ENCODE measurements around the gene RAET1L.
"Not testable (repeated sequence)": the region's sequence is repeated elsewhere in the genome, so short reads cannot be mapped to it uniquely, and the experiment has no call there.

Gene RAET1L

DNA sequence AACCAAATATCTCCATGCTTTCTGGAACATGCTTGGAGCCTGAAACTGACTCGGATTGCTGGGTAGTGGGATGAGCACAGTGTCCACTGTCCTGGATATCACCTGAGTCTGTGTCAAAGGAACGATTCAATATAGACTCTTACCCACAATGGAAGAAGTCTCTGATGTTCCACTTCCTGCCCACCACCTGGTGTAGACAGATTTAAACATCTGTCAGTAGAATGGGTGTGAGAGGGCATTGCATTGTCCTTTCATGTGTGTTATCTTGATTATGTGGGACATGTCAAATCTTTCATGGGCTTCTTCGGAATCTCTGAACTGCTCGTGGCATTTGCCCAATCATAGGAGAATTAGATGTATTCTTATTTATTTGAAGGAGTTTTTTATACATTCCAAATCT is 22.8 kb upstream of the RAET1L start:
- in situ Hi-C loops (cut with MboI; ENCODE audit: low sequenced_read_pairs): no loop called here

DNA sequence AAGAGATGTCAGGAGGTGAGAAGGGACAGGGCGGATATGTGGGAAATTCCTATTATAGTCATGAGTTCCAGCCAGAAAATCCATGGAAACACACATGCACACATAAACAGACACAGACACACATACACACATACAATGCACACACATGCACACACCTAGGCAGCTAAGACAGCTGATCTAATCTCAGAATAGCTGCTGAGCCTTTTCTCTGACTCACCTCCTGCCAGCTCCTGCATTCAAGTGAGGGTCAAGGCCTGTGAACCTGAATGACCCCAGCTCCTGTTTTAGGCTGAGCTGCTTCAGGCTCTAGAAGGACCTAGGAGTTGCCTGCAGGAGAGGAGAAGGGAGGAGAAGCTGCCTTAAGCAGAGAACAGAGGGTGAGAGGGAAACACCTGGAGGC is 21.6 kb upstream of the RAET1L start:
- in situ Hi-C loops (cut with MboI; ENCODE audit: low sequenced_read_pairs): no loop called here

DNA sequence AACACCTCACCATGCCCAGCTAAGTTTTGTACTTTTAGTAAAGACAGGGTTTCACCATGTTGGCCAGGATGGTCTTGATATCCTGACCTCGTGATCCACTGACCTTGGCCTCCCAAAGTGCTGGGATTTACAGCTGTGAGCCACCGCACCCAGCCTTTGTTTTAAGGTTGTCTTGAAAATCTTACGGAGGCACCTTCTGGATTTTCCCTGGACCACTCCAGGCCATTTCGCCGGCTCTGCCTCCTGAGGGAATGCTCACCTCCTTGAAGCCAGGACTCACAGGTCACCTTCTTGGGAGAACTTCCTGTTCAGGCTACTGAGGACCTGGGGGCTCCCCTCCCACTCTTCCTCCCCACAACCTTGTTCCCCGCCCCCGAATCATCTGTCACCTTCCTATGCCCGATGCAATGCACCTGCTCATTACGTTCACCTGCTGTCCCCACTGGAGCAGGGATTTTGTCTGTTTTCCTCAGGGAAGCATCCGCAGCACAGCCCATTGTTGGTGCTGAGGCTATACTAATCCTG is 19.4 kb upstream of the RAET1L start:
- in situ Hi-C loops (cut with MboI; ENCODE audit: low sequenced_read_pairs): no loop called here

DNA sequence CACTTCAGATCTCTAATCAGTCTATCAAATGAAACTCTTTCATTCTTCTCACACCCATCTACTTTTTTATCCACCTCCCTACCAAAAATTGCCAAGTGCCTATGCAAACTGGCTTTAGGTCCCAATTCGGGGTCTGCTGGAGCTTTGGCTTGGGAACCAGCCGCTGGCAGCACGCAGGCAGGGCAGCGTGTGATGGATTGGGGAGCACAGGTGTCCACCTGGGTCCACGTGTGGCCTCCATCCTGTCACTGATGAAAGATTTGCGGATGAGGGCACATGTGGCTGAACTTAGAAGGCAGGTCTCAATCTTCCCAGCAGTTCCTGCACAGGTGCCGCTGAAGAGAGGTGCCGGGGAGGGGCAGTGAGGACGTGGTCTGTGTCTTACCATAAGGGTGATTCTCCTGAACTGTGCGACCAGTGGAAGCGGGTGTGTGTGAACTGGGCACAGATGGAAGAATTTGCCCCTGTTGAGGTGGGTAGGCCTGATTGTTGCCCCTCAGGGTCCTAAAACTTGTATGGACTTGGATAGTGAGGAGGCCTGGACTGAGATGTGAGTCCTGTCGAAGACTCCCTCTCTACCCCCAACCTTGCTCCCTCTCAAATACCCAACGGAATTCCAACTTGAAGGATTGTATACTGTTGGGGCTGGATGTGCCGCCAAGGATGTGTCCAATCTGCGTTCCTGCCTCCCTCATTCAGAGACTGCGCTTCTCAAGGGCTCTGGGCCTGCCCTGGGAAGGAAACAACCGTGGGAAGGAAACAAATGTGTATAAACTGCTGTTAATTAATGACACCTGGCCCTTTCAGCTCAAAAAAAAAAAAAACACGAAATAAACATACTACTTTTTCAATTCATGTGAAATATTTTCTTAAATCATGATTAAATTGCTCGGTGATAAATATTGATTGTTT is 18.4 kb upstream of the RAET1L start:
- in situ Hi-C loops (cut with MboI; ENCODE audit: low sequenced_read_pairs): no loop called here

DNA sequence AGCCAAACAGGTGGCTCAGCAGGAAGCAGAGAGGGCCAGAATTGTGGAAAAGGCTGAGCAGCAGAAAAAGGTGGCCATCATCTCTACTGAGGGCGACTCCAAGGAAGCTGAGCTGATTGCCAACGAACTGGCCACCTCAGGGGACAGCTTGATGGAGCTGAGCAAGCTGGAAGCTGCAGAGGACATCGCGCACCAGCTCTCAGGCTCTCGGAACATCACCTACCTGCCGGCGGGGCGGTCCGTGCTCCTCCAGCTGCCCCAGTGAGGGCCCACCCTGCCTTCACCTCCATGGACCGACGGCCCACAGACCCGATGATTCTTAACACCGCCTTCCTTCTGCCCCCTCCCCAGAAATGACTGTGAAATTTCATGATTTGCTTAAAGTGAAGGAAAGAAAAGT is 17.8 kb upstream of the RAET1L start:
- in situ Hi-C loops (cut with MboI; ENCODE audit: low sequenced_read_pairs): no loop called here

DNA sequence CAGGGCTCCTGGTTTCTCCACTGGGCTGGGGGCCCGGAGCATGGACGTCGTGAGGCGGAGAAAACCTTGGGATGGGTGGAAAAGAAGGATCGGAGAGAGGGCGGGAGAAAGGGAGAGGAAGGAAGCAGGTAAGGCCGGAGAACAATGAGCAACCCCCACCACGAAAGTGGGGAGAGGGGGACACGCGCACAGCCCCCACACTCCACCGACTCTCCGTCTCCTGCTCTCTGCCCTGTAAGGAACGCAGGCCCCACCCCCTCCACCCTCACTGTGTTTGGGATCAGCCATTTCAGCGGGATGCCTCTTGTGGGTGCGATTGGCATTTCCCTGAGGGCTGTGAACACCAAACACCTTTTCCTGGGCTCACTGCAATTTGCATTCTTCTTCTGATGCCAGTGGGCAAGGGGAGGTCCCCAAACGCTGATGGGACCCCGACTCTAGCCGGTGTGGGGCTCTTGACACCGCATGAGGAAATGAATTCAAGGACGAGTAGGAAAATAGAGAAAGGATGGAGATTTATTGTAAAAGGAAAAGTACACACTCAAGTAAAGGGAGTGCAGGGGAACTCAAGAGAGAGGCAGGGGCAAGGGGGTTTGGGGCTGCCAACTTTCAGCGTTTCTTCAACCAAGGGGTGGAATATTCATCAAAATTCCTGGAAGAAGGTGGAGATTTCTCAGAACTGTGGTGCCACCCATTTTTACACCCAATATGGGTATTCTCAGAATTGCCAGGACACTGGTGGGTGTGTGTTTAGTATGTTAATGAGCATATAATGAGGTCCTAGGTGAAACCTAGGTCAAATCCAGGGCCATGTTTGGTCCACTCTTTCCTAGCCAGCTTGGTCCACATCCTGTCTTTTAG is 13.1 kb upstream of the RAET1L start:
- in situ Hi-C loops (cut with MboI; ENCODE audit: low sequenced_read_pairs): no loop called here

DNA sequence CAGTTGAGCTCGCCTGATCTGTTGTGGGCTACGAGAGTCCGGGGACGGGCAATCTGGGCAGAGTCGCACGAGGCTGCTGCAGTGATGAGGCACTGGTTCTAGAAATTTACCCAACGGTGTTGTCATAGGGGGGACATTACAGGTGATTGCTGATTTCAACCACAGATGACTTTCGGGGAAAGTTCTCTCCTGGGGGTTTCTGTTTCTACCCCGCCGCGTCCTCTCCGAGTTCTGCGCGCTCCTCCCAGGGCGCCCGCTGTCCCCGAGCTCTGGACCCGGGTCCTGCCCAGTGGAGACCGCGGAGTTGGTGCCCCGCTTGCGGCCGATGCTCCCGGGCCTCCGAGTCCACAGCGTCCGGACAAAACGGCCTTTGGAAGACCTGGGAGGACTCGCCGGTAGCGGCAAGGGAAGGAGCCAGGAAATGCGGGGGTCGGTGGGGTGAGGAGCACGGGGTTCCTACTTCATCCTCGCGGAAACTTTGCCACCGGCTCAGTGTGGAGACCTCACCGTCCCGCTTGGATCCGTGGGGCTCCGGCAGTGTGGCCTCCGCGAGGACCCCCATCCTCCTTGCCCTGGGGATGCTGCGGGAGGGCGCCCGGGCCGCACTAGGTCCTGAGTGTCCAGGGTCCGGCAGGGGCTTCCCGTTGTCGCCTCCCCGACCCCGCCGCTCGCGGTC is 12.3 kb upstream of the RAET1L start:
- in situ Hi-C loops (cut with MboI; ENCODE audit: low sequenced_read_pairs): no loop called here

DNA sequence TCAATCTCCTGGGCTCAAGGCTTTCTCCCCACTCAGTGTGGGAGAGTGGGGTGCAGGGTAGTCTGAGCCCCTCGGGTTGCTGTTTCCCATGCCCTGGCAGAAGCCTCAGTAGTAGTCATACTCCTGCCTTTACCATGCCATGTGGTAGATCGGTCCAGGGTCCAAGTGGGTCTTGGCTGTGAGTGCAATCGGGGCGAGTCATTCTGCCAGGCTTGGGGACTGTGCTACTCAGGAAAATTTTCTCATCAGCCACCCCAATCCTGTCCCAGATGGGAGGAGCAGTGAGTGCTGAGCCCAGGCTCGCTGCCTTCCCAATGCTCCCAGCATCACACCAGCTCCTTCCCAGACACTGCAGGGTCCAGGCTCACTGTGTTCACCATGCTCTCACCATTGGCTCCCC is 10.7 kb upstream of the RAET1L start:
- in situ Hi-C loops (cut with MboI; ENCODE audit: low sequenced_read_pairs): no loop called here

DNA sequence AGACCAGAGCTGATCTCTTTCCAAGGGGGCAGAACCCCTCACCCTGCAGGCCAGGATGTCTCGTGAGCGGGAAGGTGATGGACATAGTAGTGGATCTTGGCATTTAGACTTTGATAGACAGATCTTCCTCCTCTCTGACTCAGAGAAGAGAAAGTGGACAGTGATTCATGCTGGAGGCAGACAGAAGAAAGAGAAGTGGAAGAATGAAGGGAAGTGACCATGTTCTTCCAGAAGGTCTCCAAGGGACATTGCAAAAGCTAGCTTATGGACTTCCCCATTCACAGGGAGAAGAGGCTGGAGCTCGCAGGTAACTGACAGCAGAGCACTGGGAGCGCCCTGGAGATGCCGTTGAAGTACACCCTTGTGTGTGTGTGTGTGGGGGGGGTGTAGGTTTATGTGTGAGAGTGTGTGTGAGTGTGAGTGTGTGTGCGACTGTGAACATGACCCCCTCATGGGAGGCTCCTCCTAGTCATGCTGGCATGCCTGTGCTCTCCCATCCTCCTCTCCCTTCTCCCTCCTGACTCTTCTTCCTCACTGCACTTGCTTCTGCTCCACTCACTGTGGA is 8.0 kb upstream of the RAET1L start:
- in situ Hi-C loops (cut with MboI; ENCODE audit: low sequenced_read_pairs): no loop called here

DNA sequence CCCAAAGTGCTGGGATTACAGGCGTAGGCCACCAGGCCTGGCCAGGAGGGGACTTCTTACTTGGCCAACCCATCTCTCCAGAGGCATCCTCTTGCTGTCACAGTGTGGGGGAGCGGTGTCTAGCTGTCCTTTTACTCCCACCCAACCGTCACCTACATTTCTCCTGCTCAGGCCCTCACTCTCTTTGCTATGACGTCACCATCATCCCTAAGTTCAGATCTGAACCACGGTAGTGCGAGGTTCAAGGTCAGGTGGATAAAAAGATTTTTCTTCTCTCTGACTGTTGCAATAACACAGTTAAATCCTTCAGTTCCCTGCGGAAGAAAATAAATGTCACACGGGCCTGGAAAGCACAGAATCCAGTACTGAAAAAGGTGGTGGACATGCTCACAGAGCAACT is 7.3 kb upstream of the RAET1L start:
- in situ Hi-C loops (cut with MboI; ENCODE audit: low sequenced_read_pairs): no loop called here

DNA sequence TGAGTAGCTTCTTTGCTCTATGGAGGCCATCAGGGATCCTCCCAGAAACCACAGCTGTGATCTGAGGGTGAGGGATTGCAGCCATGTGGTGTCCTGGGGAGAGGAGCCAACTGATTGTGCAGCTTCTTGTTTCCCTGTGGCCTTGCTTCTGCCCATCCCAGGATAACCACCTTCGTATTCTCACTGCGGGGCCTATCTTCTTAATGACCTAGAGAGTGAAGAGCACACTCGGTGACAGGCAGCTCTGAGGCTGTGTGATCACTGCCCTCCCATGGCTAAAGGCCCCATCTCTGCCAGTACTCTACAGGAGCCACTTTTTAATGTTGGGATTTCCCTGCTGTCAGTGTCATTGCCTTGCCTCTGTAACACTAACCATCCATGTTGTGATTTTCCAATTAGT is 5.3 kb upstream of the RAET1L start:
- in situ Hi-C loops (cut with MboI; ENCODE audit: low sequenced_read_pairs): no loop called here

DNA sequence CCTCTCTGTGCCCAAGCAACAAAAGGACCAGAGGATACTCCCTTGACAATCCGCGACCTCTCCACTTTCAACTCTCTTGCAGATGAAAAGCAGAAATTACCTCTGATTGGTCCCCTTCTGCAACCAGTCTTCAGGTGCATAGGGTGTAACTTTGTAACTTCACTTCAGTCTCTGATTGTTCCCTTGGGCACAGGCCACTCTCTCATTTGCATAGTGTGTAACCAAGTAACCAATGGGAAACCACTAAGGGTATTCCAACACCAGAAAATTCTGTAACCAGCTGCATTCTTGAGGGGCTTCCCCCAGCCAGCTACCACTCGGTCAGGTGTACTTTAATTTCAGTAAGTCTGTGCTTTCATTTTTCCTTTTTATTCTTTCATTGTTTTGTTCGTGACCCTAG is 4.4 kb upstream of the RAET1L start:
- in situ Hi-C loops (cut with MboI; ENCODE audit: low sequenced_read_pairs): no loop called here

DNA sequence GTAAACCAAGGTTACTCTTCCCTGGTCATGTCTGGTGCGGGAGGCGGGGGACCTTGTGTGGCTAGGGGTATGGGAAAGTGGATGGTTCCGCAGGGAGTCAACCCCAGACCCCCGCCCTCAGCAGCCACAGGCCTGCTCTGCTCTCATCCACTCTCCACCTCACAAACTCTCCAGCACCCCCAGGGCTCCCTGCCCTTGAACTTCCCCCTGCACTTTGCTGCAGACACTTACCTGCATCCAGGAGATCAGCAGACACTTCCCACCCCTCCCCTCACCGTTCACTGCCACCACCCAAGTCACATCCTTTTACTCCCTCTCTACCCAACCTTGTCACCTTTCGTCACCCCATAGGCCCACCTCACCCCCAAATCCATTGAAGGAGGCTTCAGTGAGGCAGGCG is 3.9 kb upstream of the RAET1L start:
- in situ Hi-C loops (cut with MboI; ENCODE audit: low sequenced_read_pairs): no loop called here

DNA sequence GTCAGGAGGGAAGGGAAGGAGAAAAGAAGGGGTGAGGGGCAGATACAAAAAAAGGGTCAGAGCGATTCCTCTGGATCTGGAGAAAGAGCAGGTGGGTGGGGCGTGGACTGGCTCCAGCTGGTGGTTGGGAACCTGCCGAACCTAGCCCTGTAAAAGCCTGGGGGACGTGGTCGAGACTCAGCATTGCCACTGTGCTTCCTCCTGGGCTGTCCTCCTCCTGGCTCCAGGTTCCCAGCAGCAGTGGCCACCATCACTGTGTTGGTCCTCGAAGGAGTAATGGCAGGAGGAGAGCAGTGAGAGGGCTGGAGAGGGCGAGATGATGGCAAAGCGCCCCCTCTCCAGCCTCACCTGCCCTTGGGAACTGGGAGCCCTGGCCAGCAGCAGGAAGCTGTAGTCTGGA is 3.5 kb upstream of the RAET1L start:
- in situ Hi-C loops (cut with MboI; ENCODE audit: low sequenced_read_pairs): no loop called here

DNA sequence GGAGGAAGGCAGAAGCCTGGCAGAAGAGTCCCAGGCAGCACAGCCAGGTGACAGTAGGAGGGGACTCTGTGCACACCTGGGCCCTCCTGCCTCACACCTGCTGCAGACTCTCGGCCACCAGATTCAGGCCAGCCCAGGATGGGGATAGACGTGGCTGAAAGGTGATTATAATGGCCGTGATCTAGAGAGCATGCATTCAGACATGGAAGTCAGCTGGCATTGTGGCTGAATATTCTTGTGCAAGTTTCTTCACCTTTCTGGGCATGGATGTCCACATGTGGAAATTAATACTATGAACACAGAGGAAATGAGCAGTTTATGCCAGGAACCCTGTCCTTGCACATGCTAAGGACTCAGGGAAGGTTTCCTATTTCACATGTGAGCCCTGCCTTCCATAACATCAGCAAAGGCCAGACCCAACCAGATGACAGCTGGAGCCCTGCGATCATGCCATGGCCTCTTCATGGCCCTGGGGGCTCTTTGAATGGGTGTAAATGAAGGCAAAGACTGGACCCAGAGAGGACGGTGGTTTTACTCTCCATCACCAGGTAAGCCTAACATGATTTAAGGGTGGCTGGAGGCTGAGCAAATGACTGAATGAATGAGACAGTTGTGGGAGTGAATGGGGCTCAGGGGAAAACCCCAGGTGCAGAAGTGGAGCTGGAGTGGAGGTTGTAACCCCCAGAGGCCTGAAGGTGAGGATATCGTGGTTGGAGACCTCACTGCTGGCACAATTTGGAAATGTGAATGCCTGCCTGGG is 2.7 kb upstream of the RAET1L start:
- in situ Hi-C loops (cut with MboI; ENCODE audit: low sequenced_read_pairs): no loop called here

DNA sequence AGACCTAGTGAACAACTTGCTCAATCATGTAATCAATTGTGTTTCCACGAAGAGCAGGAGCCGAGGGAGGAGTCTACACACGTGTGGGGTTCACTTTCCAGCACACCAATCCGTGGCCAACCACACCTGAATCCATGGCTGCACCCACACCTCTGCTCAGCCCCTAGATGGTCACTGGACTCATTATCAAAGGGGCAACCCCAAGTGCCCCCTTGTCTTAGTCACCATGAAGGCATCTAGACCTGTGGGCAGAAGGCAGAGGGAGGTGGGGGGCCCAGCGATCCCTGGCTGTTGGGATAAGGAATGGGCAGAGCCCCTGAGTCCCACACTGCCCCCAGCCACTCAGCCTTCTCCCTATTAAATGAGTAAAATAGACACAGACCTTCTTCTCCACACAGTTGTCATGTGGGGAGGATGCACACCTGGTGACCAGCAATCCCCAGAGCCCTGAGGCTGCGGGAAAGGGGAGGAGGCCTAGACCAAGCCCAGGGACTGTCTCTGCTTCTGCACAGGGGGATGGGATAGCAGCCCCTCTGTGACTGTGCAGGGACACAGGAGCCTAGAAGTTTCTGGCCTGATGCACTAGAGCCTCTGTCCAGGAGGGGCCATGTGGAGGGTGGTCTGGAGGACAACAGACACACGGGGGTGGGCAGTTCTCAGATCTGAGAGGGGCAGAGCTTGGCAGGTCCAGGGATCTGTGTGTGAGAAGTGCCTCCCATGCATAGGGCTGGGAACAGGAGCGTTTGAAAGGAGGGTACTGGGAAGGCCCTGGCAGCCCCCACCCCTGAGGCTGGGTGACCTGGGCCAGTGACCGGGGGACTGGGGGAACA is 1.9 kb upstream of the RAET1L start:
- in situ Hi-C loops (cut with MboI; ENCODE audit: low sequenced_read_pairs): no loop called here

DNA sequence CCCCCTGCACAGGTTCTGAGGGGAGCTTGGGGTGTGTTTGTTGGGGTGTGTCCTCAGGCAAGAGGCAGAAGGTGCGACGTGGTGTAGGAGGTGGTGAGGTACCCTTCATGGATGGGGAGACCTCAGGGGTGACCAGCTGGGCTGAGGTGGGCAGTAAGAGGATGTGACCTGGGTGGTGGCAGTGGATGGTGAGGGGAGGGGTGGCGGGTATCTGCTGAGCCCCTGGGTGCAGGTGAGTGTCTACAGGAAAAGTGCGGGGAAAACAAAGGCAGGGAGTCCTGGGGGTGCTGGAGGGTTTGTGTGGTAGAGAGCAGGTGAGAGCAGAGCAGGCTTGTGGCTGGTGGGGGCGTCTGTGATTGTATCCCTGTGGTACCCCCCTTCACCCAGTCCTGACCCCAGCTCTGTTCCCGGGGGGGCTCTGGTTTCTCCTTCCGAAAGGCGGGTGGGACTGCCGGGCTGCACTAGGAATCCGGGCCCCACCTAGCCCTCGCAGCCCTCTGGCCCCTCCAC is 631 bp downstream of the RAET1L start:
- in situ Hi-C loops (cut with MboI; ENCODE audit: low sequenced_read_pairs): no loop called here

DNA sequence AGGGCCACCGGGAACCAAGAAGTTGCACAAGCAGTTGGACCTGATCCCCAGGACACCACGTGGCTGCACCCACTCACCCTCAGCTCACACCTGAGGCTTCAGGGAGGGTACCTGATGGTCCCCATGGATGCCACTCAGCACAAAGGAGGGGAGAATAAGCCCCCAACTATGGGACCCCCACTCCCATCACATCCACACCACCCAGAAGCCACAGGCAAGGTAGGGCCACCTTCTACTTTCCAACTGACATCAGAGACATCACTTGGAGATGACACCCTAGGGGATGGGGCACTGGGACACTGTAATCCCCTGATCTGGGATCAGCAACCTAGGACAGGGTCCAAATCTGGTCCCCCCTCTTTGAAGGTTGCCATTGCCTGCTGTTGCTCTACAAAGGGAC is 1.3 kb downstream of the RAET1L start:
- in situ Hi-C loops (cut with MboI; ENCODE audit: low sequenced_read_pairs): not testable (repeated sequence)

DNA sequence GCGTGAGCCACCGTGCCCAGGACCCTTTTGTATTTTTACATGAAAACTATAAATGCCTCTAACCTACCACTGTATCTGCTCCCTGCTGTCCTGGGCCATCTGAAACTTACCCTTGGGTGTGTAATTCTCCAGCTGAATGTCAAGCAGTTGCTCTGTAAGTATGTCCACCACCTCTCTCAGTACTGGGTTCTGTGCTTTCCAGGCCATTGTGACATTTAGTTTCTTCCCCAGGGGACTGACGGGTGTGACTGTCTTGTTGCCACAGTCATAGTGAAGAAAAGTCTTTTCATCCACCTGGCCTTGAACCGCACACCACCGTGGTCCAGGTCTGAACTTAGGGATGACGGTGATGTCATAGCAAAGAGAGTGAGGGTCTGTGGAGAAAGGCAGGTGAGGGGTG is 3.5 kb downstream of the RAET1L start:
- in situ Hi-C loops (cut with MboI; ENCODE audit: low sequenced_read_pairs): not testable (repeated sequence)

Data from HL-60/S4 treated with retinoic acid at 250 ng/mL for 4 days and 3 days (cell line).